Measurements from ENCODE around the gene ORAI1. TPM values are rescaled to one million over a fixed set of nuclear protein-coding genes. Genes with fewer than 3 reads are reported as not detected.
A peak's percentile ranks its signal among the peaks of the same experiment; 100 is the strongest.

Gene ORAI1
- total and polyA plus RNA-seq, 2 of the 13 experiments (the other 11 are each of a cell fraction or from before 2014, with no cell fraction given), result 9.2 to 17.2 TPM

DNA sequence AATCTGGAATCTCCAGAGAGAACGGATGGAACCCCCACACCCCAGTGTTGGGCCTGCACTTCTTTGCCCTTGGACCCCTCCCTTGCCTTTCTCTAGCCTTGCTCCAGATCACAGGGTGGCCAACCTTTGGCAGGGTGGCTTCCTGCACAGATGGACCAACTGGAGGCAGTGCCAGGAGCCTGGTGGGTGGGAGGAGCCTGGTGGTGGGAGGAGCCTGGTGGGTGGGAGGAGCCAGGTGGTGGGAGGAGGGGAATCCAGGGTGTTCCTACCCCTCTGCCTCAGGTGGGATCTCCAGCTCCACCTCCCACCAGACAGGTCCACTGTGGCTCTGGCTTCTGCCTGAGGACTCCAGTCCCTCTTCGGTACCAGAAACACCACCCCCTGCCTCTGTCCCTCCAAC is 15.0 kb upstream of the ORAI1 start:
- FAIRE-seq (no peak), DNase-seq (ENCODE audit: low spot score) (no peak)
- in situ Hi-C loops (cut with HindIII; ENCODE audit: extremely low pct_ligation_motif_present, low pct_unique_long_range_greater_than_20kb), result no loop called here

DNA sequence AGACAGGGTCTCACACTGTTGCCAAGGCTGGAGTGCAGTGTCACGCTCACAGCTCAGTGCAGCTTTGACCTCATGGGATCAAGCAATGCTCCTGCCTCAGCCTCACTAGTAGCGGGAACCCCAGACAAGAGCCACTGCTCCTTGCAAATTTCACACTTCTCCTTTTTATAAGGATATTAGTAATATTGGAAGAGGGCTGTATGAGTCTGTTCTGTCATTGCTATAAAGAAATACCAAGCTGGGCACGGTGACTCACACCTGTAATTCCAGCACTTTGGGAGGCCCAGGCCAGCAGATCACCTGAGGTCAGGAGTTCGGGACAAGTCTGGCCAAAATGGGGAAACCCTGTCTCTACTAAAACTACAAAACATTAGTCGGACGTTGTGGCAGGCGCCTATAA is 12.9 kb upstream of the ORAI1 start:
- no peak overlapping the region for H2AFZ ChIP-seq (ENCODE audit: low read length)
- H3K9ac ChIP-seq (ENCODE audit: insufficient read depth, low read depth, low read length), result no peak overlapping the region
- in situ Hi-C loops (cut with HindIII; ENCODE audit: extremely low pct_ligation_motif_present, low pct_unique_long_range_greater_than_20kb) (no loop called here), intact Hi-C loops (cut with micrococcal nuclease; ENCODE audit: unreplicated experiment) (no loop called here)
- peaks cover 54% of the 10 kb centered on the region for H3K4me1 ChIP-seq (ENCODE audit: insufficient read depth, low read length)
- ChIA-PET POLR2A (no interaction called here), CTCF (ENCODE audit: low intra/inter-chr PET ratio, low total read pairs) (no interaction called here)
- H3K4me3 ChIP-seq (replicated peaks in 1 of 3; ENCODE audit: insufficient read depth in 1 of 3, low read depth in 2 of 3, low read length in 3 of 3), result no peak overlapping the region
- no peak overlapping the region for H3K27ac ChIP-seq (ENCODE audit: extremely low read length, insufficient read depth, low read length)
- DNase-seq (ENCODE audit: low spot score) (no peak), FAIRE-seq (no peak), ATAC-seq (no peak)
- no peak overlapping the region for H3K4me2 ChIP-seq (ENCODE audit: low read depth, low read length)
- H3K36me3 ChIP-seq (replicated peaks in 1 of 2; ENCODE audit: control insufficient read depth in 1 of 2, insufficient read depth in 2 of 2, low read length in 2 of 2), result no peaks in the 10 kb centered on the region
- no TSS peak for BruUV-seq (replicated peaks)
- no peaks in the 10 kb centered on the region for H4K20me1 ChIP-seq (ENCODE audit: insufficient read depth, low read length)
- H3K79me2 ChIP-seq (ENCODE audit: insufficient read depth, low read length), result no peaks in the 10 kb centered on the region
- peaks cover 0 to 1% of the 10 kb centered on the region in 2 experiments; a peak in 1 of 5 replicates for H3K27me3 ChIP-seq (ENCODE audit: control insufficient read depth in 1 of 2, insufficient read depth in 2 of 2, low read length in 2 of 2)
- WGBS (ENCODE audit: low lambda C conversion rate), result 53% methylated on average over 7 of the region's 7 CpGs
- H3K9me3 ChIP-seq (ENCODE audit: low read length), result no peaks in the 10 kb centered on the region
- TF ChIP-seq RELA (CRISPR knock-in tag; IDR thresholded peaks at IDR 0.05) (no peak), MBD4 (IDR thresholded peaks at IDR 0.05; ENCODE audit: borderline replicate concordance, low read length) (no peak), YY1 (IDR thresholded peaks at IDR 0.05; ENCODE audit: insufficient read depth, insufficient replicate concordance, low read depth, low read length) (no peak), HOXA7 (CRISPR knock-in tag; IDR thresholded peaks at IDR 0.05) (no peak), CBX5 (CRISPR knock-in tag; IDR thresholded peaks at IDR 0.05; ENCODE audit: borderline replicate concordance) (no peak), CEBPG (CRISPR knock-in tag; IDR thresholded peaks at IDR 0.05) (no peak), ZFP36L2 (CRISPR knock-in tag; IDR thresholded peaks at IDR 0.05) (no peak)
- TF ChIP-seq, protein P1, sequence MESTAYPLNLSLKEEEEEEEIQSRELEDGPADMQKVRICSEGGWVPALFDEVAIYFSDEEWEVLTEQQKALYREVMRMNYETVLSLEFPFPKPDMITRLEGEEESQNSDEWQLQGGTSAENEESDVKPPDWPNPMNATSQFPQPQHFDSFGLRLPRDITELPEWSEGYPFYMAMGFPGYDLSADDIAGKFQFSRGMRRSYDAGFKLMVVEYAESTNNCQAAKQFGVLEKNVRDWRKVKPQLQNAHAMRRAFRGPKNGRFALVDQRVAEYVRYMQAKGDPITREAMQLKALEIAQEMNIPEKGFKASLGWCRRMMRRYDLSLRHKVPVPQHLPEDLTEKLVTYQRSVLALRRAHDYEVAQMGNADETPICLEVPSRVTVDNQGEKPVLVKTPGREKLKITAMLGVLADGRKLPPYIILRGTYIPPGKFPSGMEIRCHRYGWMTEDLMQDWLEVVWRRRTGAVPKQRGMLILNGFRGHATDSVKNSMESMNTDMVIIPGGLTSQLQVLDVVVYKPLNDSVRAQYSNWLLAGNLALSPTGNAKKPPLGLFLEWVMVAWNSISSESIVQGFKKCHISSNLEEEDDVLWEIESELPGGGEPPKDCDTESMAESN (CRISPR knock-in tag; conservative IDR thresholded peaks at IDR 0.05), result no peak
- TF ChIP-seq, protein P2, sequence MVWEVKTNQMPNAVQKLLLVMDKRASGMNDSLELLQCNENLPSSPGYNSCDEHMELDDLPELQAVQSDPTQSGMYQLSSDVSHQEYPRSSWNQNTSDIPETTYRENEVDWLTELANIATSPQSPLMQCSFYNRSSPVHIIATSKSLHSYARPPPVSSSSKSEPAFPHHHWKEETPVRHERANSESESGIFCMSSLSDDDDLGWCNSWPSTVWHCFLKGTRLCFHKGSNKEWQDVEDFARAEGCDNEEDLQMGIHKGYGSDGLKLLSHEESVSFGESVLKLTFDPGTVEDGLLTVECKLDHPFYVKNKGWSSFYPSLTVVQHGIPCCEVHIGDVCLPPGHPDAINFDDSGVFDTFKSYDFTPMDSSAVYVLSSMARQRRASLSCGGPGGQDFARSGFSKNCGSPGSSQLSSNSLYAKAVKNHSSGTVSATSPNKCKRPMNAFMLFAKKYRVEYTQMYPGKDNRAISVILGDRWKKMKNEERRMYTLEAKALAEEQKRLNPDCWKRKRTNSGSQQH (CRISPR knock-in tag; IDR thresholded peaks at IDR 0.05; ENCODE audit: low read depth), result no peak
- TF ChIP-seq, protein P3, sequence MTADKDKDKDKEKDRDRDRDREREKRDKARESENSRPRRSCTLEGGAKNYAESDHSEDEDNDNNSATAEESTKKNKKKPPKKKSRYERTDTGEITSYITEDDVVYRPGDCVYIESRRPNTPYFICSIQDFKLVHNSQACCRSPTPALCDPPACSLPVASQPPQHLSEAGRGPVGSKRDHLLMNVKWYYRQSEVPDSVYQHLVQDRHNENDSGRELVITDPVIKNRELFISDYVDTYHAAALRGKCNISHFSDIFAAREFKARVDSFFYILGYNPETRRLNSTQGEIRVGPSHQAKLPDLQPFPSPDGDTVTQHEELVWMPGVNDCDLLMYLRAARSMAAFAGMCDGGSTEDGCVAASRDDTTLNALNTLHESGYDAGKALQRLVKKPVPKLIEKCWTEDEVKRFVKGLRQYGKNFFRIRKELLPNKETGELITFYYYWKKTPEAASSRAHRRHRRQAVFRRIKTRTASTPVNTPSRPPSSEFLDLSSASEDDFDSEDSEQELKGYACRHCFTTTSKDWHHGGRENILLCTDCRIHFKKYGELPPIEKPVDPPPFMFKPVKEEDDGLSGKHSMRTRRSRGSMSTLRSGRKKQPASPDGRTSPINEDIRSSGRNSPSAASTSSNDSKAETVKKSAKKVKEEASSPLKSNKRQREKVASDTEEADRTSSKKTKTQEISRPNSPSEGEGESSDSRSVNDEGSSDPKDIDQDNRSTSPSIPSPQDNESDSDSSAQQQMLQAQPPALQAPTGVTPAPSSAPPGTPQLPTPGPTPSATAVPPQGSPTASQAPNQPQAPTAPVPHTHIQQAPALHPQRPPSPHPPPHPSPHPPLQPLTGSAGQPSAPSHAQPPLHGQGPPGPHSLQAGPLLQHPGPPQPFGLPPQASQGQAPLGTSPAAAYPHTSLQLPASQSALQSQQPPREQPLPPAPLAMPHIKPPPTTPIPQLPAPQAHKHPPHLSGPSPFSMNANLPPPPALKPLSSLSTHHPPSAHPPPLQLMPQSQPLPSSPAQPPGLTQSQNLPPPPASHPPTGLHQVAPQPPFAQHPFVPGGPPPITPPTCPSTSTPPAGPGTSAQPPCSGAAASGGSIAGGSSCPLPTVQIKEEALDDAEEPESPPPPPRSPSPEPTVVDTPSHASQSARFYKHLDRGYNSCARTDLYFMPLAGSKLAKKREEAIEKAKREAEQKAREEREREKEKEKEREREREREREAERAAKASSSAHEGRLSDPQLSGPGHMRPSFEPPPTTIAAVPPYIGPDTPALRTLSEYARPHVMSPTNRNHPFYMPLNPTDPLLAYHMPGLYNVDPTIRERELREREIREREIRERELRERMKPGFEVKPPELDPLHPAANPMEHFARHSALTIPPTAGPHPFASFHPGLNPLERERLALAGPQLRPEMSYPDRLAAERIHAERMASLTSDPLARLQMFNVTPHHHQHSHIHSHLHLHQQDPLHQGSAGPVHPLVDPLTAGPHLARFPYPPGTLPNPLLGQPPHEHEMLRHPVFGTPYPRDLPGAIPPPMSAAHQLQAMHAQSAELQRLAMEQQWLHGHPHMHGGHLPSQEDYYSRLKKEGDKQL (CRISPR knock-in tag; IDR thresholded peaks at IDR 0.05; ENCODE audit: low read depth), result no peak

More for the DNA sequence above, 15.0 kb upstream of the ORAI1 start:
- H3K79me2 ChIP-seq (ENCODE audit: insufficient read depth, low read length), result no peaks in the 10 kb centered on the region
- BruUV-seq (replicated peaks), result no TSS peak
- H3K4me3 ChIP-seq (replicated peaks in 1 of 3; ENCODE audit: insufficient read depth in 1 of 3, low read depth in 2 of 3, low read length in 3 of 3), result no peak overlapping the region
- H3K9me3 ChIP-seq (ENCODE audit: low read length), result no peaks in the 10 kb centered on the region
- CTCF ChIA-PET (ENCODE audit: low intra/inter-chr PET ratio, low total read pairs), result no interaction called here
- H3K27ac ChIP-seq (ENCODE audit: extremely low read length, insufficient read depth, low read length), result no peak overlapping the region
- peaks cover 39% of the 10 kb centered on the region for H3K4me1 ChIP-seq (ENCODE audit: insufficient read depth, low read length)
- no peaks in the 10 kb centered on the region for H4K20me1 ChIP-seq (ENCODE audit: insufficient read depth, low read length)
- no peak overlapping the region for H3K4me2 ChIP-seq (ENCODE audit: low read depth, low read length)
- intact Hi-C loops (cut with micrococcal nuclease; ENCODE audit: unreplicated experiment), result no loop called here
- WGBS (ENCODE audit: low lambda C conversion rate), result 91% methylated on average over 1 of the region's 2 CpGs
- H3K36me3 ChIP-seq (replicated peaks in 1 of 2; ENCODE audit: control insufficient read depth in 1 of 2, insufficient read depth in 2 of 2, low read length in 2 of 2), result no peaks in the 10 kb centered on the region
- H3K9ac ChIP-seq (ENCODE audit: insufficient read depth, low read depth, low read length), result no peak overlapping the region
- no peak overlapping the region for H2AFZ ChIP-seq (ENCODE audit: low read length)
- H3K27me3 ChIP-seq (ENCODE audit: control insufficient read depth in 1 of 2, insufficient read depth in 2 of 2, low read length in 2 of 2), result peaks cover 0 to 1% of the 10 kb centered on the region in 2 experiments; a peak in 1 of 5 replicates
- TF ChIP-seq MEF2D (CRISPR knock-in tag; IDR thresholded peaks at IDR 0.05) (0 out of 2 replicates have a peak, but pooled peaks have one; percentile 20), STAG1 (CRISPR knock-in tag; IDR thresholded peaks at IDR 0.05) (no peak)
- ATAC-seq, result peak; percentile 44
- POLR2A ChIA-PET, result no interaction called here
